Fibroblast of skin of scalp (primary cell): Measurements from ENCODE around the gene AGPAT3.

Experiments
- DNase-seq: peaks from one replicate; pipeline ENCODE4 v3.0.0-alpha.2; 2013

AGPAT3 gene

GRCh38 chr21:43981871-43982210, 116.8 kb downstream of the AGPAT3 start:
- no peak for DNase-seq

- DNase-seq: no peak
Observed at GRCh38 chr21:43982489-43983078, 117.6 kb downstream of the AGPAT3 start.

- DNase-seq: no peak
Observed at GRCh38 chr21:43983390-43983789, 118.4 kb downstream of the AGPAT3 start.

- DNase-seq: no peak
Observed at GRCh38 chr21:43983860-43984420, 118.9 kb downstream of the AGPAT3 start.

GRCh38 chr21:43984905-43985689, 120.1 kb downstream of the AGPAT3 start:
- DNase-seq: no peak

- no peak for DNase-seq
Observed at GRCh38 chr21:43985690-43986251, 120.7 kb downstream of the AGPAT3 start.

GRCh38 chr21:43986544-43987451, 121.8 kb downstream of the AGPAT3 start:
- no peak for DNase-seq

GRCh38 chr21:43987509-43987908, 122.5 kb downstream of the AGPAT3 start:
- no peak for DNase-seq

GRCh38 chr21:43988016-43988415, 123.0 kb downstream of the AGPAT3 start:
- DNase-seq: no peak

- DNase-seq: no peak
Observed at GRCh38 chr21:43988506-43989230, 123.6 kb downstream of the AGPAT3 start.

GRCh38 chr21:43989401-43989800, 124.4 kb downstream of the AGPAT3 start:
- no peak for DNase-seq

GRCh38 chr21:43991447-43991991, 126.5 kb downstream of the AGPAT3 start:
- DNase-seq: no peak

GRCh38 chr21:43992121-43992520, 127.1 kb downstream of the AGPAT3 start:
- no peak for DNase-seq

GRCh38 chr21:43993420-43993934, 128.5 kb downstream of the AGPAT3 start:
- DNase-seq: no peak

GRCh38 chr21:43994085-43994484, 129.1 kb downstream of the AGPAT3 start:
- DNase-seq: no peak

- no peak for DNase-seq
Observed at GRCh38 chr21:43994646-43995045, 129.6 kb downstream of the AGPAT3 start.

GRCh38 chr21:43995521-43996105, 130.6 kb downstream of the AGPAT3 start:
- DNase-seq: no peak

- no peak for DNase-seq
Observed at GRCh38 chr21:43997766-43998742, 133.0 kb downstream of the AGPAT3 start.

- no peak for DNase-seq
Observed at GRCh38 chr21:44000360-44000759, 135.3 kb downstream of the AGPAT3 start.

GRCh38 chr21:44002511-44002910, 137.5 kb downstream of the AGPAT3 start:
- no peak for DNase-seq
